ENCODE measurements around the gene SH3BP5L. TPM values are rescaled to one million over a fixed set of nuclear protein-coding genes. Genes with fewer than 3 reads are reported as not detected.
A peak's percentile ranks its signal among the peaks of the same experiment; 100 is the strongest.
"Not testable (repeated sequence)": the region's sequence is repeated elsewhere in the genome, so short reads cannot be mapped to it uniquely, and the experiment has no call there.

Gene SH3BP5L
- total and polyA plus RNA-seq, 7 experiments from 2014 or later = 4.4 to 51.1 (median 28.3) TPM

GRCh38 chr1:248830718-248831017 is 5.0 kb upstream of the SH3BP5L start:
- POLR2A ChIA-PET; CTCF ChIA-PET; H3K27me3 Mint-ChIP-seq; ATAC-seq; H3K9me3 Mint-ChIP-seq; intact Hi-C loops (cut with micrococcal nuclease); H3K36me3 Mint-ChIP-seq; H3K4me1 ChIP-seq (ENCODE audit: control insufficient read depth in 2 of 2, insufficient read depth in 2 of 2, low read length in 2 of 2); H3K27me3 ChIP-seq (ENCODE audit: control insufficient read depth in 2 of 2, insufficient read depth in 2 of 2, low read length in 2 of 2); H3K27ac ChIP-seq (ENCODE audit: low read depth, low read length); H3K4me3 ChIP-seq (ENCODE audit: low read length); H3K9me3 ChIP-seq (ENCODE audit: control insufficient read depth in 2 of 3, low read length in 3 of 3); H3K4me3 Mint-ChIP-seq; DNase-seq; H3K36me3 ChIP-seq (ENCODE audit: control insufficient read depth in 2 of 3, insufficient read depth in 3 of 3, low read length in 3 of 3): not testable (repeated sequence)
- Mint-ChIP-seq H3K27ac (peak overlapping the region in 1 of 9 donors; percentile 46), H3K4me1 (peaks cover 8 to 22% (median 15%) of the 10 kb centered on the region in 7 donors)

GRCh38 chr1:248828845-248829244 is 3.1 kb upstream of the SH3BP5L start:
- Mint-ChIP-seq H3K4me3 (no peak overlapping the region), H3K27me3 (peaks cover 0 to 8% (median 0%) of the 10 kb centered on the region in 5 donors), H3K36me3 (peaks cover 0 to 14% (median 8%) of the 10 kb centered on the region in 5 donors), H3K9me3 (peaks cover 0 to 4% (median 0%) of the 10 kb centered on the region in 11 donors), H3K27ac (peak overlapping the region in 6 of 9 donors; percentile 41 to 97 (median 63)), H3K4me1 (peaks cover 22 to 40% (median 33%) of the 10 kb centered on the region in 7 donors)
- Histone ChIP-seq H3K27me3 (ENCODE audit: control insufficient read depth in 2 of 2, insufficient read depth in 2 of 2, low read length in 2 of 2) (no peaks in the 10 kb centered on the region), H3K4me1 (ENCODE audit: control insufficient read depth in 2 of 2, insufficient read depth in 2 of 2, low read length in 2 of 2) (peaks cover 21 to 23% of the 10 kb centered on the region in 2 donors), H3K9me3 (ENCODE audit: control insufficient read depth in 2 of 3, low read length in 3 of 3) (no peaks in the 10 kb centered on the region), H3K36me3 (ENCODE audit: control insufficient read depth in 2 of 3, insufficient read depth in 3 of 3, low read length in 3 of 3) (peaks cover 0 to 12% (median 0%) of the 10 kb centered on the region in 3 experiments), H3K4me3 (ENCODE audit: low read length) (no peak overlapping the region), H3K27ac (ENCODE audit: low read depth, low read length) (no peak overlapping the region)
- DNase-seq = no peak
- ATAC-seq = no peak
- POLR2A ChIA-PET = interaction anchor here (1.0 to 5.7 kb wide), 5 partner anchors 10 to 44 kb away, joined by 3 to 121 read pairs (median 3); partner anchors contain the start of gene ZNF672
- intact Hi-C loops (cut with micrococcal nuclease) = loop anchor here in 1 of 2 donors (5.0 kb wide), 1 partner anchor 1897 kb away; the partner anchor contains the start of gene AHCTF1
- CTCF ChIA-PET = interaction anchor here (1.0 kb wide), 1 partner anchor 9 kb away, joined by 7 read pairs; the partner anchor contains the start of gene ZNF672

- ChIA-PET CTCF (interaction anchor here (0.6 to 2.1 kb wide), 5 partner anchors 12 to 48 kb away, joined by 3 to 7 read pairs (median 3); partner anchors contain the start of gene ZNF692), POLR2A (interaction anchor here (0.8 to 5.7 kb wide), 8 partner anchors 9 to 84 kb away, joined by 3 to 121 read pairs (median 9); partner anchors contain the start of genes PGBD2, ZNF672 and ZNF692)
These were observed 174 bp downstream of the SH3BP5L start for GRCh38 chr1:248825573-248825908.

GRCh38 chr1:248825136-248825535 is 579 bp downstream of the SH3BP5L start:
- peak overlapping the region; percentile 95 to 100 (median 99) for H3K27ac Mint-ChIP-seq

More at GRCh38 chr1:248825573-248825908, 174 bp downstream of the SH3BP5L start:
- intact Hi-C loops (cut with micrococcal nuclease) = loop anchor here (1.0 to 5.0 kb wide), 2 partner anchors 9 to 1893 kb away; partner anchors contain the start of gene AHCTF1 (in 1 of the 2)
- Histone ChIP-seq H3K27ac (ENCODE audit: low read depth, low read length) (peak overlapping the region; percentile 96), H3K4me3 (ENCODE audit: low read length) (peak overlapping the region; percentile 89), H3K36me3 (ENCODE audit: control insufficient read depth in 2 of 3, insufficient read depth in 3 of 3, low read length in 3 of 3) (peaks cover 0 to 26% (median 0%) of the 10 kb centered on the region in 3 experiments), H3K9me3 (ENCODE audit: control insufficient read depth in 2 of 3, low read length in 3 of 3) (no peaks in the 10 kb centered on the region), H3K4me1 (ENCODE audit: control insufficient read depth in 2 of 2, insufficient read depth in 2 of 2, low read length in 2 of 2) (peaks cover 37 to 52% of the 10 kb centered on the region in 2 donors), H3K27me3 (ENCODE audit: control insufficient read depth in 2 of 2, insufficient read depth in 2 of 2, low read length in 2 of 2) (no peaks in the 10 kb centered on the region)
- Mint-ChIP-seq H3K27ac (peak overlapping the region; percentile 95 to 100 (median 99)), H3K36me3 (peaks cover 0 to 22% (median 12%) of the 10 kb centered on the region in 5 donors), H3K4me1 (peaks cover 47 to 73% (median 58%) of the 10 kb centered on the region in 7 donors), H3K9me3 (peaks cover 0 to 4% (median 0%) of the 10 kb centered on the region in 11 donors), H3K27me3 (no peaks in the 10 kb centered on the region), H3K4me3 (peak overlapping the region; percentile 92 to 99 (median 98))
- DNase-seq = no peak
- no peak for ATAC-seq

DNA sequence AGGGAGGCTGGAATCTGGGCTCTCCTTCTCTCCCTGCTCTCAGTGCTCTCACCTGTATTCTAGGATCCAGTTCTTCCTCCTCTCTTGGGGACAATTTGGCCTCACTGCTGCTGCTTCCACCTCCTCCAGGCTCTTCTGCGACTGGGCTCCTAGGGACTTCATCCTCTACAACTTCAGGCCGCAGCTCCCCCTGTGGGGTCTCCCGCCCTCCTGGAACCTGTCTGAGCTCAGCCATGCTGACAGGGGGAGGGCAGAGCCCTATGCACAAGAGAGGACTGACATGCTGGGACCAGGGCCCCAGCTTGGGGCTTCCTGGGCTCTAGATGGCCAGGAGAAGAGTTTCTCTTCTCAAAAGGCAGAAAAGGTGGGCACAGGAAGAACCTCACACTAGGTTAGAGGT is 1.0 kb downstream of the SH3BP5L start:
- H3K36me3 ChIP-seq (ENCODE audit: control insufficient read depth in 2 of 3, insufficient read depth in 3 of 3, low read length in 3 of 3) = peaks cover 0 to 33% (median 0%) of the 10 kb centered on the region in 3 experiments
- no peaks in the 10 kb centered on the region for H3K9me3 ChIP-seq (ENCODE audit: control insufficient read depth in 2 of 3, low read length in 3 of 3)
- H3K4me1 Mint-ChIP-seq = peaks cover 52 to 82% (median 65%) of the 10 kb centered on the region in 7 donors
- H3K4me1 ChIP-seq (ENCODE audit: control insufficient read depth in 2 of 2, insufficient read depth in 2 of 2, low read length in 2 of 2) = peaks cover 41 to 55% of the 10 kb centered on the region in 2 donors
- H3K4me3 Mint-ChIP-seq = peak overlapping the region; percentile 92 to 99 (median 98)
- peaks cover 0 to 4% (median 0%) of the 10 kb centered on the region in 11 donors for H3K9me3 Mint-ChIP-seq
- H3K27me3 ChIP-seq (ENCODE audit: control insufficient read depth in 2 of 2, insufficient read depth in 2 of 2, low read length in 2 of 2) = no peaks in the 10 kb centered on the region
- no peak for ATAC-seq
- H3K27ac Mint-ChIP-seq = peak overlapping the region; percentile 95 to 100 (median 99)
- H3K4me3 ChIP-seq (ENCODE audit: low read length) = peak overlapping the region; percentile 89
- peaks cover 0 to 30% (median 12%) of the 10 kb centered on the region in 5 donors for H3K36me3 Mint-ChIP-seq
- H3K27ac ChIP-seq (ENCODE audit: low read depth, low read length) = peak overlapping the region; percentile 96
- H3K27me3 Mint-ChIP-seq = no peaks in the 10 kb centered on the region
- intact Hi-C loops (cut with micrococcal nuclease) = loop anchor here (1.0 to 5.0 kb wide), 2 partner anchors 8 to 1892 kb away; partner anchors contain the start of gene AHCTF1 (in 1 of the 2)
- POLR2A ChIA-PET = interaction anchor here (1.9 to 5.7 kb wide), 4 partner anchors 8 to 49 kb away, joined by 8 to 121 read pairs (median 19); partner anchors contain the start of gene ZNF672
- peak in 2 of 9 donors; percentile 3 to 19 for DNase-seq
- CTCF ChIA-PET = interaction anchor here (0.6 to 2.1 kb wide), 2 partner anchors 14 to 49 kb away, joined by 3 to 5 read pairs; no protein-coding TSS in a partner anchor

More at GRCh38 chr1:248825136-248825535, 579 bp downstream of the SH3BP5L start:
- no peak for ATAC-seq
- ChIA-PET POLR2A (interaction anchor here (1.9 to 5.7 kb wide), 4 partner anchors 9 to 48 kb away, joined by 8 to 121 read pairs (median 19); partner anchors contain the start of gene ZNF672), CTCF (interaction anchor here (0.6 to 2.1 kb wide), 3 partner anchors 12 to 49 kb away, joined by 3 to 5 read pairs (median 3); no protein-coding TSS in a partner anchor)
- H3K27ac ChIP-seq (ENCODE audit: low read depth, low read length) = peak overlapping the region; percentile 96
- H3K36me3 ChIP-seq (ENCODE audit: control insufficient read depth in 2 of 3, insufficient read depth in 3 of 3, low read length in 3 of 3) = peaks cover 0 to 30% (median 0%) of the 10 kb centered on the region in 3 experiments
- no peaks in the 10 kb centered on the region for H3K27me3 ChIP-seq (ENCODE audit: control insufficient read depth in 2 of 2, insufficient read depth in 2 of 2, low read length in 2 of 2)
- Mint-ChIP-seq H3K4me3 (peak overlapping the region; percentile 92 to 99 (median 98)), H3K9me3 (peaks cover 0 to 4% (median 0%) of the 10 kb centered on the region in 11 donors), H3K27me3 (no peaks in the 10 kb centered on the region), H3K36me3 (peaks cover 0 to 26% (median 12%) of the 10 kb centered on the region in 5 donors), H3K4me1 (peaks cover 49 to 77% (median 62%) of the 10 kb centered on the region in 7 donors)
- no peaks in the 10 kb centered on the region for H3K9me3 ChIP-seq (ENCODE audit: control insufficient read depth in 2 of 3, low read length in 3 of 3)
- intact Hi-C loops (cut with micrococcal nuclease) = loop anchor here (1.0 to 5.0 kb wide), 2 partner anchors 9 to 1893 kb away; partner anchors contain the start of gene AHCTF1 (in 1 of the 2)
- H3K4me1 ChIP-seq (ENCODE audit: control insufficient read depth in 2 of 2, insufficient read depth in 2 of 2, low read length in 2 of 2) = peaks cover 39 to 53% of the 10 kb centered on the region in 2 donors
- no peak for DNase-seq
- peak overlapping the region; percentile 89 for H3K4me3 ChIP-seq (ENCODE audit: low read length)

GRCh38 chr1:248824301-248824700 is 1.4 kb downstream of the SH3BP5L start:
- Mint-ChIP-seq H3K9me3 (peaks cover 0 to 4% (median 0%) of the 10 kb centered on the region in 11 donors), H3K27ac (peak overlapping the region in 8 of 9 donors; percentile 78 to 100 (median 98)), H3K4me3 (peak overlapping the region; percentile 92 to 99 (median 98)), H3K4me1 (peaks cover 53 to 86% (median 67%) of the 10 kb centered on the region in 7 donors), H3K36me3 (peaks cover 0 to 30% (median 12%) of the 10 kb centered on the region in 5 donors), H3K27me3 (no peaks in the 10 kb centered on the region)
- ChIA-PET CTCF (no interaction called here), POLR2A (interaction anchor here (1.9 to 5.7 kb wide), 2 partner anchors 8 to 15 kb away, joined by 8 to 121 read pairs; partner anchors contain the start of gene ZNF672)
- H3K36me3 ChIP-seq (ENCODE audit: control insufficient read depth in 2 of 3, insufficient read depth in 3 of 3, low read length in 3 of 3) = peaks cover 0 to 33% (median 0%) of the 10 kb centered on the region in 3 experiments
- DNase-seq = peak in 1 of 9 donors; percentile 21
- no peaks in the 10 kb centered on the region for H3K9me3 ChIP-seq (ENCODE audit: control insufficient read depth in 2 of 3, low read length in 3 of 3)
- peaks cover 45 to 57% of the 10 kb centered on the region in 2 donors for H3K4me1 ChIP-seq (ENCODE audit: control insufficient read depth in 2 of 2, insufficient read depth in 2 of 2, low read length in 2 of 2)
- no peak for ATAC-seq
- H3K27ac ChIP-seq (ENCODE audit: low read depth, low read length) = peak overlapping the region; percentile 96
- intact Hi-C loops (cut with micrococcal nuclease) = no loop called here
- no peaks in the 10 kb centered on the region for H3K27me3 ChIP-seq (ENCODE audit: control insufficient read depth in 2 of 2, insufficient read depth in 2 of 2, low read length in 2 of 2)
- peak overlapping the region; percentile 89 for H3K4me3 ChIP-seq (ENCODE audit: low read length)
